Adrenal gland (tissue), 5 donors: ENCODE results near the gene TAGLN2.

Experiments
- POLR2A ChIP-seq, 2 donors: fragments of 450-650 bp; IDR thresholded peaks; one replicate each; pipeline ENCODE4 v1.6.1; 2017; ENCODE audit warnings: antibody characterized with exemption in 2 of 2, mild to moderate bottlenecking in 2 of 2, moderate library complexity in 1 of 2
- TF ChIP-seq, protein P1 (sequence below), 6 experiments: fragments of 450-650 bp in 4 of 6; fragments of 200-600 bp in 2 of 6; sonication (generic) in 1 of 6; IDR thresholded peaks; 1 replicate in 5 of 6; 2 replicates in 1 of 6; pipeline versions ENCODE4 v1.5.1 to v1.8.0; 2016 to 2021; ENCODE audit warnings: antibody characterized with exemption in 6 of 6, mild to moderate bottlenecking in 2 of 6, moderate library complexity in 1 of 6
- donor health status: DM: no; HTN: no; CAD: no.

DNA sequence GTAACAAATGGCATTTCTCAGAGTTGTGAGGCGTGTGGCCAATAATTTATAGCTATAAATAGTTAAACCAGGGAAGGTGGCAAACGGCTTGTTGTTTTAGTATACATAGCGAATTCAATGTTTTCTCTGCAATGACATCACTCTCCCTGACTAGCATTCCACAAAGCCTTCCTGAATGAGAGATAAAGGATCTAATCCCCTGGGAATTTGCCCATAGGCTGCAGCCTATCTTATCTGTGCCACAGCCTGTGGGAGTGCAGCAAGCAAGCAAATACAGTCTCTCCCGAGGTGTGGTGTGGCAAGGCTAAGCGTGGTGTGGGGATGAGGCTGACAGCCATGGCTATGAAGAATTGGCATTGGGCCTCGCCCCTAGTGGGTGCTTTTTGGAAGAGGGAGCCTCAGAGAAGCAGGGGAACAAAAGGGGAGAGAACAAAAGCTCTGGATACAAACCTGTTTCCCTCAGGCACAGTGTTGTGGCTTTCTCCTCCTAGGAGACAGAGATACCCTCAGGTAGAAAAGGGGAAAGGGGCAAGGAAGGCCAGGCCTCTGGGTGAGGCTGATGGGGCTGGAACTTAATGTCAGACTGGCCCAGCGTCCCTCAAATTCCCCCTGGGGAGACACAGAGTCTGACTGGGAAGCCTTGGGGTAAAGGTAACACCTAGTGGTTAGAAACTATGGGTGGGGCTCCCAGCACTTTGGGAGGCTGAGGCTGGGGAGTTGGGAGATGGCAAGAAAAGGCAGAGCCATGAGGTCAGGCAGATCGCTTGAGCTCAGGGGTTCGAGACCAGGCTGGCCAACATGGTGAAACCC lies 8.9 kb downstream of the TAGLN2 start:
- TF ChIP-seq, protein P1, sequence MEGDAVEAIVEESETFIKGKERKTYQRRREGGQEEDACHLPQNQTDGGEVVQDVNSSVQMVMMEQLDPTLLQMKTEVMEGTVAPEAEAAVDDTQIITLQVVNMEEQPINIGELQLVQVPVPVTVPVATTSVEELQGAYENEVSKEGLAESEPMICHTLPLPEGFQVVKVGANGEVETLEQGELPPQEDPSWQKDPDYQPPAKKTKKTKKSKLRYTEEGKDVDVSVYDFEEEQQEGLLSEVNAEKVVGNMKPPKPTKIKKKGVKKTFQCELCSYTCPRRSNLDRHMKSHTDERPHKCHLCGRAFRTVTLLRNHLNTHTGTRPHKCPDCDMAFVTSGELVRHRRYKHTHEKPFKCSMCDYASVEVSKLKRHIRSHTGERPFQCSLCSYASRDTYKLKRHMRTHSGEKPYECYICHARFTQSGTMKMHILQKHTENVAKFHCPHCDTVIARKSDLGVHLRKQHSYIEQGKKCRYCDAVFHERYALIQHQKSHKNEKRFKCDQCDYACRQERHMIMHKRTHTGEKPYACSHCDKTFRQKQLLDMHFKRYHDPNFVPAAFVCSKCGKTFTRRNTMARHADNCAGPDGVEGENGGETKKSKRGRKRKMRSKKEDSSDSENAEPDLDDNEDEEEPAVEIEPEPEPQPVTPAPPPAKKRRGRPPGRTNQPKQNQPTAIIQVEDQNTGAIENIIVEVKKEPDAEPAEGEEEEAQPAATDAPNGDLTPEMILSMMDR (IDR thresholded peaks at IDR 0.05), result no peak
- TF ChIP-seq POLR2A (IDR thresholded peaks at IDR 0.05), result no peak
